ENCODE results near the gene ANO3. TPM values are rescaled to one million over a fixed set of nuclear protein-coding genes. Genes with fewer than 3 reads are reported as not detected.
"Not testable (repeated sequence)": the region's sequence is repeated elsewhere in the genome, so short reads cannot be mapped to it uniquely, and the experiment has no call there.

The ANO3 gene
- total RNA-seq, 4 donors from 2014 or later, result 1.6 to 1.8 TPM; not detected in 2

DNA sequence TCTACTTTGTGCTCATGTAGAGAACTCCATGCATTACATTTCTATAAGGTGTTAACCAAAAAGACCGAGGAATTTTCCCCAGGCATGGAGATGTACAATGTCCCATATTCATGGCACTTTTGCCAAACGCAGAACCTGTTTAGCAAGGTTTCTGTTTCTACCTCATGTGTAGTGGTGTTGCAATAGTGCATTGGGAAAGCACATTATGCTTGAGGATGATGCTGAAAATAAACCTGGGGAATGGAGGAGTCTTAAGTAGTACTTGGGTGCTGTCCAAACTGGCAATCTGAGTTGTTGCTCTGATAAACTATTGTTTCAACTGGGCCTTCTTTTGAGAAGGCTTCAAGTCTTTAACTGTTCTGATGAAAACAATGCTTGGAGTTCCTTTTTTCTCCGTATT is 251.6 kb downstream of the ANO3 start:
- intact Hi-C loops (cut with DNase I; ENCODE audit: low total_unique reads), result no loop called here
- DNase-seq, result no peak
- H3K4me3 ChIP-seq, result no peak overlapping the region
- no peaks in the 10 kb centered on the region for H3K36me3 ChIP-seq
- no peak for TF ChIP-seq POLR2A (IDR thresholded peaks at IDR 0.05)
- no peak for TF ChIP-seq CTCF (IDR thresholded peaks at IDR 0.05)
- H3K27me3 ChIP-seq, result no peaks in the 10 kb centered on the region
- H3K9me3 ChIP-seq, result no peaks in the 10 kb centered on the region
- H3K27ac ChIP-seq, result no peak overlapping the region
- no peaks in the 10 kb centered on the region for H3K4me1 ChIP-seq

DNA sequence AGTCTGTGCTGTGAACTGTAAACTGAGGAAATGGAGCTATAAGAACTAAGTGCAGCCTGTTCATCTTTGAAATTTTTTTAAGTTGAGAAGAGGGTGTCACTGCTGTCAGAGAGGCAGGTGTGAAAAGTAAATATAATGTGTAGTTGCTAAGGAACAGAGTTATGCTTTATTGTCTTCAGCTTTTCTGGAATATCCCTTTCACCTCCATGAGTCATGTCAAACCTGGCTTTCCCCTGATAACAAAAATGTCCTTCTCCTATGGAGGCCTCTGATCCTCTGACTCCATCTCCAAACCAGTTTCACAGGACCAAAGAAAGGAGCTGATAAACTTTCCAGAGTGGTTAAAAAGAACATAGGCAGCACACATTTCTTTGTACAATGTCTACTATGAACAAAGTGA is 252.9 kb downstream of the ANO3 start:
- no peak overlapping the region for H3K27ac ChIP-seq
- H3K4me1 ChIP-seq, result no peaks in the 10 kb centered on the region
- no peaks in the 10 kb centered on the region for H3K9me3 ChIP-seq
- no peaks in the 10 kb centered on the region for H3K27me3 ChIP-seq
- DNase-seq, result no peak
- intact Hi-C loops (cut with DNase I; ENCODE audit: low total_unique reads), result no loop called here
- H3K4me3 ChIP-seq, result no peak overlapping the region
- TF ChIP-seq POLR2A (IDR thresholded peaks at IDR 0.05) (no peak), CTCF (IDR thresholded peaks at IDR 0.05) (no peak)
- no peaks in the 10 kb centered on the region for H3K36me3 ChIP-seq

- no peak overlapping the region for H3K4me3 ChIP-seq
- H3K27ac ChIP-seq, result no peak overlapping the region
- no peak for TF ChIP-seq CTCF (IDR thresholded peaks at IDR 0.05)
- TF ChIP-seq POLR2A (IDR thresholded peaks at IDR 0.05), result no peak
- no peak for DNase-seq
- H3K9me3 ChIP-seq, result no peaks in the 10 kb centered on the region
- intact Hi-C loops (cut with DNase I; ENCODE audit: low total_unique reads), result no loop called here
- H3K36me3 ChIP-seq, result no peaks in the 10 kb centered on the region
- H3K4me1 ChIP-seq, result no peaks in the 10 kb centered on the region
- H3K27me3 ChIP-seq, result no peaks in the 10 kb centered on the region
Observed at GRCh38 chr11:26587073-26587472, 255.1 kb downstream of the ANO3 start.

DNA sequence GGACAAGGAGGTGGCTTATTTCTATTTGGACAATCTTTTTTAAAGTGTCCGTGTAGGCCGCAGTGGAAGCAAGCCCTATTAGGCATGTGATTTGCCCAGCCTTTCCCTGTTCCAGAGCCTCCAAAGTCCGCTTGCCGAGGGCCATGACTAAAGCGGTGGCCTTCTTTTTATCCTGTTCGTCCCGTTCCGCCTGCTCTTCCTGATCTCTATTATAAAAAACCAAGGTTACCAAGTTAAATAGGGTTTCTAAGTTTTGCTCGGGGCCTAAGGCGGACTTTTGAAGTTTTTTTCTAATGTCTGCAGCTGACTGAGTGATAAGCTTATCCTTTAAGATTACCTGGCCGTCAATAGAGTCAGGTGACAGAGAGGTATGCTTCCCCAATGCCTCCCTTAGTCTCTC is 261.8 kb downstream of the ANO3 start:
- TF ChIP-seq CTCF (IDR thresholded peaks at IDR 0.05) (no peak), POLR2A (IDR thresholded peaks at IDR 0.05) (no peak)
- Histone ChIP-seq H3K4me3 (no peak overlapping the region), H3K36me3 (no peaks in the 10 kb centered on the region), H3K9me3 (no peaks in the 10 kb centered on the region), H3K27ac (no peak overlapping the region), H3K4me1 (no peaks in the 10 kb centered on the region), H3K27me3 (no peaks in the 10 kb centered on the region)
- no peak for DNase-seq
- intact Hi-C loops (cut with DNase I; ENCODE audit: low total_unique reads), result no loop called here

- H3K9me3 ChIP-seq; H3K4me1 ChIP-seq; H3K27me3 ChIP-seq; DNase-seq; H3K27ac ChIP-seq; H3K36me3 ChIP-seq; H3K4me3 ChIP-seq; intact Hi-C loops (cut with DNase I; ENCODE audit: low total_unique reads): not testable (repeated sequence)
Observed at GRCh38 chr11:26595207-26595865, 263.4 kb downstream of the ANO3 start.

GRCh38 chr11:26597049-26597689 is 265.2 kb downstream of the ANO3 start:
- H3K36me3 ChIP-seq; H3K9me3 ChIP-seq; H3K4me1 ChIP-seq; intact Hi-C loops (cut with DNase I; ENCODE audit: low total_unique reads); H3K27ac ChIP-seq; H3K27me3 ChIP-seq; H3K4me3 ChIP-seq; DNase-seq: not testable (repeated sequence)

Measured in uterus (tissue), 4 donors.